DMS 273 (cell line): Measurements from ENCODE around the gene ACTR1B.
"Not testable (repeated sequence)": the region's sequence is repeated elsewhere in the genome, so short reads cannot be mapped to it uniquely, and the experiment has no call there.

Source experiments
- DNase-seq: peaks from one replicate; lab custom pipeline; 2025; ENCODE audit not compliant: unreplicated experiment; lab: John Stamatoyannopoulos, UW

Gene ACTR1B

GRCh38 chr2:97691166-97691565, 27.3 kb upstream of the ACTR1B start:
- no peak for DNase-seq

DNA sequence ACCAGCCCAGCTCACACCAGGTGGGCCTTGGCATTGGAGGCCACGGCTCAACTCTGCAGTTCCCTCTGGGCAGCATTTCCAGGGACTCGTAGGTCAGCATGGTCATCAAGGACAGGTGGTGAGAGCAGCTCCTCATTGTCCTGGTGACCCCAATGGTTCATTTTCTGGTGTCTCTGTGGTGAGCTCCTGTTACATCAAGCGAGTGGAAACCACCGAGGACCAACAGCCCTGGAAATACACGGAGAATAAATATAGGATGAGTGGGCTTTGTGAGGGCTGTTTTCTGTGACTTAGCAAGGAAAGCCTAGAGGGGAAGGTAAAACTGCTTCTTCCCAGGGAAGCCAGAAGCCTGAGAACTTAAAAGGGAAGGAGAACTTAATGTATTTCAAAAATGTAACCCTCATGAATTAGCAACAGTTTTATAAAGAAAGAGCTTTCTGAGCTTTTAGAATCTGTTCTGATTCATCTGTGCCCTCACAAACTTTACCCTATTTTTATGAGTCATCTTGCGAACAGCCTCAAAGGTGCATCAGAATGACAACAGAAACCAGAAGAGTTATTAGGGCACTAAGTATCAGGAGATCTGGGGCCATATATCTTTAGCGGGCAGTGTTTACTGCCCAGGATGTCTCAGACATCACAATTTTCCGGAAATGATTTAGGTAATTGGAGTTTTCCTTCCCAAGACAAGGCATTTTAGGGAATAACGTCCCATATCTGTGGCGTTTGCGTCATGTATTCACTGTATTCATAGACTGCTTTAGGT, 24.4 kb upstream of the ACTR1B start:
- DNase-seq = no peak

- not testable (repeated sequence) for DNase-seq
These were observed 23.4 kb upstream of the ACTR1B start for GRCh38 chr2:97687235-97687634.

DNA sequence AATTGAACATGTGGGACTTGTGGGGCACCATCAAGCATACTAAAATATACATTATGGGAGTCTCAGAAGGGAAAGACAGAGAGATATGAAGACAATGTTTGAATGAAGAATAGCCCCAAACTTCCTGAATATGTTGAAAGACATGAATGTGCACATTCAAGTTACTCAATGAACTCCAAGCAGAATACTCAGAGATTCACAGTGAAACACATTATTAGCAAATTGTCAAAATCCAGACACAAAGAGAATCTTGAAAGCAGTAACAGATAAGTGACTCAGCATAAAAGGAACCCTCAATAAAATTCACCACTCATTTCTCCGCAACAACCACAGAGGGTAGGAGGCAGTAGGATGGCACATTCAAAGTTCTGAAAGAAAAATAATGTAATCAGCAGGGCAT, 14.5 kb upstream of the ACTR1B start:
- no peak for DNase-seq

GRCh38 chr2:97677480-97677879, 13.6 kb upstream of the ACTR1B start:
- DNase-seq = no peak

- no peak for DNase-seq
These were observed 12.8 kb upstream of the ACTR1B start for GRCh38 chr2:97676620-97677019.

GRCh38 chr2:97675430-97676113, 11.7 kb upstream of the ACTR1B start:
- no peak for DNase-seq

GRCh38 chr2:97673915-97674283, 10.1 kb upstream of the ACTR1B start:
- DNase-seq = no peak

DNA sequence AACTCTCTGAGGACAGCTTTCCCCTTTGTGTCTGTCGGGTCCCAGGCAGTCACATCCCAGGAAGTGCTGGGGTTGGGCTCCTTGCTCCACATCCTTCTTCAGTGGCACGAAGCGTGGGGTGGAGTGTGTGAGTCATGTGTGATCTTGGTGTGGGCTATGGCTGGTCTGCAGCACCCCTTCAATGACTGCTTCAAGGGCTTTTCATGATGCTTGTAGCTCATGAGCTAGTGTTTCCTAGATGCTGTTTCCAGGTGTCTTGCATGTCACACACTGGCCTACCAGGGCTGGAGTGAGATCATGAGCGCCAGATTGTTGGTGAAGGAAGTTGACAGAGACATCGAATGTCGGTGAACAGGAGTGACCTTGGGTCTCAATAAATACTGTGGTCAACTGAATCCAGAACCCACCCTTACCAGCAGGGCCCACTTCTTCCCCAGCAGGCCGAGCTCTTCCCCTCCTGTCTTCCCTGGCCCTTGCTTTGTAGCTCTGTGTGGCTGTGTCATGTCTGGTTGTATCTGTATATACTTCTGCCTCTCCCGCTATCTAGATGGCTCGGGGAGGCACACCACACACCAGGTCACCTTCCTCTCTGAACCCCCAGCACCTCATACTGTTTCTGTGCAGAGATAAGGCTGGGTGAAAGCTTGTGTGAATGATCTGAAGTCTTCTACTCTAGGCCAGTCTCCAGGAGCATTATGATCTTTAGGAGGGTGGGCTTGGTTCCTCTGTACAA, 9.5 kb upstream of the ACTR1B start:
- DNase-seq = no peak

DNA sequence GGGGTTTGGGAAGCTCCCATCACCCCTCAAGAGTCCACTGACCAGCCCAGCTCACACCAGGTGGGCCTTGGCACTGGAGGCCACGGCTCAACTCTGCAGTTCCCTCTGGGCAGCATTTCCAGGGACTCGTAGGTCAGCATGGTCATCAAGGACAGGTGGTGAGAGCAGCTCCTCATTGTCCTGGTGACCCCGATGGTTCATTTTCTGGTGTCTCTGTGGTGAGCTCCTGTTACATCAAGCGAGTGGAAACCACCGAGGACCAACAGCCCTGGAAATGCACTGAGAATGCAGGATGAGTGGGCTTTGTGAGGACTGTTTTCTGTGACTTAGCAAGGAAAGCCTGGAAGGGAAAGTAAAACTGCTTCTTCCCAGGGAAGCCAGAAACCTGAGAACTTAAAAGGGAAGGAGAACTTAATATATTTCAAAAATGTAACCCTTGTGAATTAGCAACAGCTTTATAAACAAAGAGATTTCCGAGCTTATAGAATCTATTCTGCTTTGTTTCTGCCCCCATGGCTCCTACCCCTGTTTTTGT, 8.8 kb upstream of the ACTR1B start:
- DNase-seq = not testable (repeated sequence)

GRCh38 chr2:97671526-97671925, 7.7 kb upstream of the ACTR1B start:
- DNase-seq = no peak

DNA sequence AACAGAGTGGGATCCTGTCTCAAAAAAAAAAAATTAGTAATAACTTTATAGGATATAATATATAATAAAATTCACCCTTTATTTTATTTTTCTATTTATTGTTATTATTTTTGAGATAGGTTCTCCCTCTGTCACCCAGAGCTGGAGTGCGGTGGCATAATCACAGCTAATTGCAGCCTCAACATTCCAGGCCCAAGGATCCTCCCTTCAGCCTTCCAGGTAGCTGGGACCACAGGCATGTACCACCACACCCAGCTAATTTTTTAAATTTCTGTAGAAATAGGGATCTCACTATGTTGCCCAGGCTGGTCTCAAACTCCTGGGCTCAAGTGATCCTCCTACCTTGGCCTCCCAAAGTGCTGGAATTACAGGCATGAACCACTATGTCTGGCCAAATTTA, 6.6 kb upstream of the ACTR1B start:
- DNase-seq = no peak

- DNase-seq = no peak
These were observed 5.6 kb upstream of the ACTR1B start, which contains the start of gene C2orf92 for GRCh38 chr2:97669448-97669847. C2orf92 (plus strand) TSS chr2:97669713; CDS start chr2:97669789, 76 bp downstream.

DNA sequence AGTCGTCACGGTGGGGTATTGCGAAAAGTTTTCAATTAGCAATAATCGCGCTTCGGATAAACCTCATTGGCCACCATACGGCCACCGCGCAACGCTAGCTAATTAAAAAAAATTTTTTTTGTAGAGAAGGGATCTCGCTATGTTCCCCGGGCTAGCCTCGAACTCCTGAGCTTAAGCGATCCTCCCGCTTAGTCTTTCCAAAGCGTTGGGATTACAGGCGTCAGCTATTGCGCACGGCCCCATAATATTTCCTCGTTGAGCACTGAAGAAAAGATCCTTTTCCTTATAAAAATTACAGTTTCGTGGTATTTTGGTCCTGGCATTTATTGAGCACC, 759 bp upstream of the ACTR1B start:
- DNase-seq = peak; percentile 65

DNA sequence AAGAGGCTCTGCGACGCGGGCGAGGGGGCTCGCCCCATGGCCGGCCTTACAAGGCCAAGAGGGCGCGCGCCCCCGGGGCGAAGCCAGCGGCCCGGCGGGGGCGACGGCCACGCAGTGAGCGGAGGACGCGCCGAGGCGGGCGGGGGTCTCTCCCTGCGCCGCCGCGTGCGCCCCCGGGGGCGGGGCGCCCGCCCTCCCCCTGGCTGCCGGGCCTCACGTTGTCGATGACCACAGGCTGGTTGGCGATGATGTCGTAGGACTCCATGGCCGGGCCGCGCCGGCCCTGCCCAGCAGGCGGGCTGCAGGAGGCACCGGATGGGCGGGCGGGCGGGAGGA, 250 bp downstream of the ACTR1B start:
- no peak for DNase-seq

- peak; percentile 87 for DNase-seq
These were observed 784 bp downstream of the ACTR1B start for GRCh38 chr2:97662895-97663625.

- DNase-seq = no peak
These were observed 1.4 kb downstream of the ACTR1B start for GRCh38 chr2:97662386-97662894.

DNA sequence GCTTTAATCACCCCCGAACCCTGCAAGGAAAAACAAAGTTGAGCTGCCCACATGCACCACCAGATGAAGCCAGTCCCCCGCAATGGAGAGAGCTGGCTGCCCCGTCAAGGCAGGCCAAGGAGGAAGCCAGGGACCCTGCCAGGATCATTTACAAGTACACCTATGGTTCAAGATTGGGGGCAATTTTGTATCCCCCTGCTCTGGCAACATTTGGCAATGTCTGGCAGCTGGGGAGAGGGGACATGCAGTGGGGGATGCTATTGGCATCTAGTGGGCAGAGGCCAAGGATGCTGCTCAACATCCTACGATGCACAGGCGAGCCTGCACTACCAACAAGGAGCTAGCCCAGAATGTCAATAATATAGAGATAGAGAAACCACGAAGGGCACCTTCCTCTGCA, 1.9 kb downstream of the ACTR1B start:
- no peak for DNase-seq

DNA sequence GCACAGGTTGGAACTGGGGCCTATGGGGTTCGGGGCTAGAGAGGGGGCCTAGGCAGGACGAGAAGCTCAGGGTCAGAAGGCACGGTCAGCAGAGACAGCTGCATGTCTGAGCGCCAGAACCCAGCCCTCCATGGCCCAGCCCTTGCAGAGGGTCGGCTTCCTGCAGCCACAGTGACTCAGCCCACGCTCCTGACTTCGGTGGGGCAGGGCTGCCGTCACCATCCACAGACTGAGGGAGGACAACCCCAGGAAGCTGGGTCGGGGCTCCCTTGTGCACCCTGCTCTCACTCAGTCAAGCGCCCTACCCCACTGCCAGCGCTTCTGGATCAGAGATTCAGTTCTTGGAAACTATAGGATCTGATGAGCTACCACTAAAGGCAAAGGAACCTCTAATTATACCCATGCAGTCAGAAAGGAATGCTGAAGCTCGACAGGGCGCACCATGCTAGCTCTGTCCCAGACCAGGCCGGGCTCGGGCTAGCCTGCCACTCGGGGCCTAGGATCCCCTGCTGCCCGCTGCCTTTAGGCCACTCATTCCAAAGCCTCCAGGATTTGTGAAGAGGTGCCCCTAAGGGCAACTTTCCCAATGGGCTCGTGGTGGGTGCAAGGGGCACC, 3.0 kb downstream of the ACTR1B start:
- no peak for DNase-seq

DNA sequence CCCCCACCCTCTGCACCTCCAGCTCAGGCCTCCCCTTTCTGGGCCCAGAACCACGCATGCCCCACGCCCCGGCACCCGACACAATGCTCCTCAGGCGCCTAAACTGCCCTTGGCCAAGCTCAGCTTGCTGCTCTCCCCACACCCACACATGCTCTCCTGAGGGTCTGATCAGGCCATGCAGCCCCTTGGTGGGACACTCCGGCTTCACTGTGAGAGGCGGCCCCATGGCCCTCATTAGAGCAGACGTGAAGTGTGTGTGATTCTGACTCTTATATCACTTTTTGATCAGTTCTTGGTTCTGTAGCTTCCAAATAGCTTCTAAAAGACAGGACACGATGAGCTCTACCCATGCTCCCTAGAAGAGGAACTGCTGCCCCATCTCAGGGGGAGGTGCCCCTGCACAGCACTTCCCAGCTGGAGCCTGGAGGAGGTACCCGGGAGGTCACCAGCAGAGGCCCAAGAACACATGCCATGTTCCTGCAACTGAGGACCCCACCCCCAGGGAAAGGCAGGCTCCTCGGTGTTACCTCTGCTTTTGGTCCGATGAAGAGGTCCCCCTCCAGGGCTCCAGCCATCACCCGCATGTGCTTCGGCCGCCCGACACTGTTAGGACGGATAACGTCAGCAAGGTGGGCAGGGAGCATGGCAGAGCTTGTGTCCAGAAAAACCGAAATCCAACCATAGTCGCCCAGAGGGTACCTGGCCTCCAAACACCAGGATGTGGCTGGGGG, 3.6 kb downstream of the ACTR1B start:
- DNase-seq = no peak
